GM15510 (cell line): Measurements from ENCODE around the gene PCDHA11.

Experiments
- POLR2A ChIP-seq: IDR thresholded peaks from 3 replicates; pipeline ENCODE4 v1.6.1; 2011; ENCODE audit warnings: borderline replicate concordance; ENCODE audit not compliant: insufficient read length; ENCODE audit errors: extremely low read depth

The PCDHA11 gene

GRCh38 chr5:140855772-140856674 is 12.7 kb upstream of the PCDHA11 start, which contains the start of gene PCDHA10:
Gene PCDHA10 (plus strand): TSS chr5:140855897. CDS start chr5:140856049, 152 bp downstream.
- no peak for TF ChIP-seq POLR2A

- TF ChIP-seq POLR2A = no peak
Observed at GRCh38 chr5:140857177-140857986, 11.4 kb upstream of the PCDHA11 start.

- no peak for TF ChIP-seq POLR2A
Observed at GRCh38 chr5:140857987-140858240, 10.8 kb upstream of the PCDHA11 start.

- TF ChIP-seq POLR2A = no peak
Observed at GRCh38 chr5:140862441-140863295, 6.1 kb upstream of the PCDHA11 start.

- TF ChIP-seq POLR2A = no peak
Observed at GRCh38 chr5:140869555-140869886, 764 bp downstream of the PCDHA11 start.

GRCh38 chr5:140870221-140871201 is 1.8 kb downstream of the PCDHA11 start:
- no peak for TF ChIP-seq POLR2A

GRCh38 chr5:140875085-140876065 is 6.6 kb downstream of the PCDHA11 start, which contains the start of gene PCDHA12:
Gene PCDHA12 (plus strand): TSS chr5:140875308. CDS start chr5:140875473, 165 bp downstream.
- TF ChIP-seq POLR2A = no peak

GRCh38 chr5:140877262-140877581 is 8.5 kb downstream of the PCDHA11 start:
- no peak for TF ChIP-seq POLR2A

GRCh38 chr5:140881889-140882590 is 13.3 kb downstream of the PCDHA11 start, which contains the start of gene PCDHA13:
Gene PCDHA13 (plus strand): TSS chr5:140882124. CDS start chr5:140882269, 145 bp downstream.
- no peak for TF ChIP-seq POLR2A

GRCh38 chr5:140882591-140882899 is 13.8 kb downstream of the PCDHA11 start:
- TF ChIP-seq POLR2A = no peak

- TF ChIP-seq POLR2A = no peak
Observed at GRCh38 chr5:140883373-140883772, 14.6 kb downstream of the PCDHA11 start.
